GM18909 (cell line): Measurements from ENCODE around the gene MARS2.
"Not testable (repeated sequence)": the region's sequence is repeated elsewhere in the genome, so short reads cannot be mapped to it uniquely, and the experiment has no call there.

ENCODE experiments used
- ATAC-seq: cut with Tn5 transposase; IDR thresholded peaks from one replicate; pipeline ENCODE4 v1.9.1; 2021; ENCODE audit warnings: mild to moderate bottlenecking; ENCODE audit not compliant: unreplicated experiment, poor library complexity

The MARS2 gene

GRCh38 chr2:197705121-197705911 lies at the start of gene MARS2:
MARS2 (plus strand) TSS chr2:197705369; CDS start chr2:197705406, 37 bp downstream.
- peak; percentile 85 for ATAC-seq

GRCh38 chr2:197657562-197657961 lies 47.6 kb upstream of the MARS2 start:
- ATAC-seq: no peak

- ATAC-seq: no peak
Measured at GRCh38 chr2:197661626-197662025, 43.5 kb upstream of the MARS2 start.

- no peak for ATAC-seq
Measured at GRCh38 chr2:197666277-197666676, 38.9 kb upstream of the MARS2 start.

- ATAC-seq: no peak
Measured at GRCh38 chr2:197668296-197668695, 36.9 kb upstream of the MARS2 start.

GRCh38 chr2:197669077-197669476 lies 36.1 kb upstream of the MARS2 start:
- ATAC-seq: no peak

- no peak for ATAC-seq
Measured at GRCh38 chr2:197672371-197672893, 32.7 kb upstream of the MARS2 start.

- no peak for ATAC-seq
Measured at GRCh38 chr2:197673106-197673505, 32.1 kb upstream of the MARS2 start.

- ATAC-seq: no peak
Measured at GRCh38 chr2:197673606-197674005, 31.6 kb upstream of the MARS2 start.

- ATAC-seq: no peak
Measured at GRCh38 chr2:197674060-197674459, 31.1 kb upstream of the MARS2 start.

GRCh38 chr2:197674591-197674990 lies 30.6 kb upstream of the MARS2 start:
- no peak for ATAC-seq

- no peak for ATAC-seq
Measured at GRCh38 chr2:197675246-197675645, 29.9 kb upstream of the MARS2 start, which contains the start of gene RFTN2. RFTN2 (minus strand) TSS chr2:197675587; CDS start chr2:197675458, 129 bp downstream.

- no peak for ATAC-seq
Measured at GRCh38 chr2:197675711-197676188, 29.4 kb upstream of the MARS2 start.

- no peak for ATAC-seq
Measured at GRCh38 chr2:197677056-197677455, 28.1 kb upstream of the MARS2 start.

- no peak for ATAC-seq
Measured at GRCh38 chr2:197677483-197677882, 27.7 kb upstream of the MARS2 start.

- ATAC-seq: not testable (repeated sequence)
Measured at GRCh38 chr2:197695206-197695605, 10.0 kb upstream of the MARS2 start.

GRCh38 chr2:197695971-197696370 lies 9.2 kb upstream of the MARS2 start:
- ATAC-seq: not testable (repeated sequence)

- ATAC-seq: not testable (repeated sequence)
Measured at GRCh38 chr2:197696571-197696970, 8.6 kb upstream of the MARS2 start.

- ATAC-seq: not testable (repeated sequence)
Measured at GRCh38 chr2:197699724-197700123, 5.4 kb upstream of the MARS2 start.

GRCh38 chr2:197700960-197701359 lies 4.2 kb upstream of the MARS2 start:
- no peak for ATAC-seq

GRCh38 chr2:197704434-197705120 lies 592 bp upstream of the MARS2 start:
- ATAC-seq: peak; percentile 40
